HG03571 (cell line): ENCODE results near the gene ZNF385C.

Experiments
- ATAC-seq: cut with Tn5 transposase; IDR thresholded peaks from one replicate; pipeline ENCODE4 v1.9.1; 2021; ENCODE audit not compliant: unreplicated experiment

The ZNF385C gene

GRCh38 chr17:42051645-42052044 is 46.6 kb downstream of the ZNF385C start:
- ATAC-seq = no peak

- no peak for ATAC-seq
Measured at GRCh38 chr17:42051013-42051400, 47.3 kb downstream of the ZNF385C start.

GRCh38 chr17:42050393-42051012 is 47.8 kb downstream of the ZNF385C start, which contains the start of gene C17orf113:
Gene C17orf113, minus strand, starts transcription at chr17:42050601. Its CDS starts 7,225 bp downstream, at chr17:42043376.
- ATAC-seq = no peak

GRCh38 chr17:42049834-42050392 is 48.4 kb downstream of the ZNF385C start:
- ATAC-seq = no peak

GRCh38 chr17:42047343-42047742 is 50.9 kb downstream of the ZNF385C start:
- no peak for ATAC-seq

- ATAC-seq = no peak
Measured at GRCh38 chr17:42045719-42046118, 52.6 kb downstream of the ZNF385C start.

- ATAC-seq = no peak
Measured at GRCh38 chr17:42042598-42043319, 55.5 kb downstream of the ZNF385C start.

GRCh38 chr17:42041619-42042018 is 56.7 kb downstream of the ZNF385C start:
- no peak for ATAC-seq

GRCh38 chr17:42040818-42041217 is 57.5 kb downstream of the ZNF385C start:
- no peak for ATAC-seq

- no peak for ATAC-seq
Measured at GRCh38 chr17:42039794-42040763, 58.2 kb downstream of the ZNF385C start.

GRCh38 chr17:42038221-42038973 is 59.9 kb downstream of the ZNF385C start:
- ATAC-seq = no peak

- no peak for ATAC-seq
Measured at GRCh38 chr17:42034059-42034458, 64.2 kb downstream of the ZNF385C start.

GRCh38 chr17:42031584-42031983 is 66.7 kb downstream of the ZNF385C start:
- no peak for ATAC-seq

GRCh38 chr17:42028791-42029127 is 69.5 kb downstream of the ZNF385C start:
- no peak for ATAC-seq

- ATAC-seq = no peak
Measured at GRCh38 chr17:42027961-42028790, 70.1 kb downstream of the ZNF385C start.

- ATAC-seq = no peak
Measured at GRCh38 chr17:42027590-42027889, 70.7 kb downstream of the ZNF385C start.

- no peak for ATAC-seq
Measured at GRCh38 chr17:42026857-42027589, 71.2 kb downstream of the ZNF385C start.

- ATAC-seq = no peak
Measured at GRCh38 chr17:42025936-42026335, 72.3 kb downstream of the ZNF385C start.

- ATAC-seq = no peak
Measured at GRCh38 chr17:42025191-42025579, 73.1 kb downstream of the ZNF385C start.
